ENCODE measurements around the gene HOOK2.
"Not testable (repeated sequence)": the region's sequence is repeated elsewhere in the genome, so short reads cannot be mapped to it uniquely, and the experiment has no call there.

HOOK2 gene

DNA sequence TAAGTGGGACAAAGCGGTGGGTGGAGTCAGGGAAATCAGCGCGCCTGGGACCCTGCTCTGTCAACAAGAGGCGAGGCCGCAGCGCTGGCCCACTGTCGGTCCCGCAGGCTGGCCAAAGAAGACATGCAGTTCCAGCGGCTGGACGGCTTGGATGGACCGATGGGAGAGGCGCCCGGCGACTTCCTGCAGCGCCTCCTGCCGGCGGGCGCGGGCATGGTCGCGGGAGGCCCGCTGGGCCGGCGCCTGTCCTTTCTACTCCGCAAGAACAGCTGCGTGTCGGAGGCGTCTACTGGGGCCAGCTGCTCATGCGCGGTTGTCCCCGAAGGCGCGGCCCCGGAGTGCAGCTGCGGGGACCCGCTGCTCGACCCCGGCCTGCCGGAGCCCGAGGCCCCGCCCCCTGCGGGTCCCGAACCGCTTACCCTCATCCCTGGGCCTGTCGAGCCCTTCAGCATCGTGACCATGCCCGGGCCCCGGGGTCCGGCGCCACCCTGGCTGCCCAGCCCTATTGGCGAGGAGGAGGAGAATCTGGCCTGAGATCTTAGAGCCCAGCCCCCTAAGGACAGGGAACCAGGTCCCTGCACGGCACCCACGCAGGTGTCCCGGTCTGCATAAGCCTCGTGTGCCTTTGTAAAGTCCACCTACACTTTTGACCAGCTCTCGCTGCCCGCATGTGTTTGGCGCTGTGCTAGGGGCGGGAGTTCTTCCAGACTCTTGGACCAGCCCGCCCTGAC, 17.6 kb downstream of the HOOK2 start:
- no peak overlapping the region for H3K27ac ChIP-seq
- no peak for DNase-seq (ENCODE audit: low read depth, low spot score)

DNA sequence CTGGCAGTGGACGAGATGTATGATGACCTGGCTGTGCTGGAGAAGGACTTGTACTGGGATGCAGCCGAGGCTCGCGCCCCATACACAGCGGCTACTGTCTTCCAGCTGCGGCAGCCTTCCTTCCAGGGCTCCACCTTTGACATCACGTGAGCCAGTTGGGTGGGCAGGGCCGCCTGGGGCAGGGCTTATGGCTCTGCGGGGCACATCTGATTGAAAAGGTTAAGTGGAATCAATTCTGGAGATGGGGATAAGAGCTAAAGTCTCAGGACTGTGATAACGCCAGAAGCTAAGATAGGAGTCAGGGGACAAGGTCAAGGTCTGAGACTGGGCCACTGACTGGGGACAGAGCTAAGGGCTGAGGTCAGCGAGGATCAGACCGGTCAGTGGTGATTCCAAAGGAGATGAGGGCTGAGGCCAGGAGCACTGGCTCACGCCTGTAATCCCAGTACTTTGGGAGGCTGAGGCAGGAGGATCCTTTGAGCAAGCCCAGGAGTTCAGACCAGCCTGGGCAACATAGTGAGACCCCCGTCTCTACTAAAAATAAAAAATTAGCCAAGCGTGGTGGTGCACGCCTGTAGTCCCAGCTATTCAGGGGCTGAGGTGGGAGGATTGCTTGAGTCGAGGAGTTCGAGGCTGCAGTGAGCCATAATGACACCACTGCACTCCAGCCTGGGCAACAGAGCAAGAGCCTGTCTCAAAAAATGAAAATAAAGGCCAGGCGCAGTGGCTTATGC, 19.0 kb downstream of the HOOK2 start:
- no peak for DNase-seq (ENCODE audit: low read depth, low spot score)
- H3K27ac ChIP-seq: no peak overlapping the region

GRCh38 chr19:12754465-12755196, 20.7 kb downstream of the HOOK2 start:
- no peak for DNase-seq (ENCODE audit: low read depth, low spot score)

DNA sequence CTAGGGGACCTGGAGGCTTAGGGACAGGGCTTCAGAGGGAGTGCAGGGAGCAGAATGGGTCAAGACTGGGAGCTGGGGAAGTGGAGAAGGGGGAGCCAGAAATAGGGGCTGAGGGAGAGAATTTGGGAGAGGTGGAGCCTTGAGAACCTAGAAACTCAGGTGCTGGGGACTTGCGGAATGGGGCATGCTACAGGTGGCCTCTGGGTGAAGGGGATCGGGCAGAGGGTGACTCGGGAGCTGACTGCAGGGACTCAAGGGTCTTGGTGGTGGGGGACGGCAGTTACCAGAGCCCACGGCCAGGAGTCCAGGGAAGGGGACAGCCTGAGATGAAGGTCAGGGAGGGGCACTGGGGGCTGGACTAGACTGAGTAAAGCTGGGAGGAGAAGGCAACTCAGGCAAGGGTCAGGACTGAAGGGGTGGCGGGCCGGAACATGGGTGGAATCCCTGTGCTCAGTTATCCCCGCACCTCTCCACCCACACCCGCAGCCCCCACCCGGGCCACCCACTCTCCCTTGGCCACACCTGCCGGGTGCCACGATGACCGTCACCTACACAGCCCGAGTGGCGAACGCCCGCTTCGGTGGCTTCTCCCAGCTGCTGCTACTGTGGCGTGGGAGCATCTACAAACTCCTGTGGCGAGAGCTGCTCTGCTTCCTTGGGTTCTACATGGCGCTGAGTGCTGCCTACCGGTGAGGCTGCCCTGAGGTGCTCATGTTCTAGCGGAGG, 23.1 kb downstream of the HOOK2 start:
- DNase-seq (ENCODE audit: low read depth, low spot score): no peak
- H3K27ac ChIP-seq: no peak overlapping the region

More at GRCh38 chr19:12754465-12755196, 20.7 kb downstream of the HOOK2 start:
- H3K27ac ChIP-seq: no peak overlapping the region

GRCh38 chr19:12751635-12752034, 23.7 kb downstream of the HOOK2 start, which contains the start of gene BEST2:
Gene BEST2 (plus strand): TSS chr19:12751791. CDS start chr19:12752593, 802 bp downstream.
- no peak within 1 kb of the TSS for H3K27ac ChIP-seq
- DNase-seq (ENCODE audit: low read depth, low spot score): no peak

GRCh38 chr19:12750851-12751250, 24.5 kb downstream of the HOOK2 start:
- H3K27ac ChIP-seq: no peak overlapping the region
- DNase-seq (ENCODE audit: low read depth, low spot score): no peak

DNA sequence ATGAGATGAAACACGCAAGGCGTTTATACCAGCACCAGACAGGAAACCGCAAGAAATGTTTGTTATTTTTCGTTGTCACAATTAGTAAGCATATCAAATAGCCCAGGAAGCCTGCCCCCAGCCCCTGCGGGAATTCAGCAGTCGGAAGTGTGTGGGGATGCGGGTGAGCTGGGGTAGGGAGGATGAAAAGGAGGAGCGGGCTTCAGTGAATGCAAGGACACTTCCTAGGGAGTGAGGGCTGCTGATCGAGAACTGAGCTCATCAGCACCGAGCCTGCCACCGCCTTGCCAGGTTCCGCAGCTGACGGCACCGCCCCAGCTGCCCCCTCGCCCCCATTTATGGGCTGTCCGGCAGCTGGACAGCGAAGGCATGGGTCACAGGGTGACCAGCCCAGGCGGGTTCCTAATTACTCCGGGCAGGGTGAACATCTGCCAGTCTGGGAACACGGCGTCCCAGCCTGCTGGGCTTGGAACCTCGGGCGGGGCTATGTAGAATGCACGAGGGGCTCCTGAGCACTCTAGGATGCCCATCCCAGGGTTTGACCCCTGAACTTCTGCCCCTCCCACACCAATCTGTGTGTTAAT, 25.3 kb downstream of the HOOK2 start:
- H3K27ac ChIP-seq: peak overlapping the region; percentile 20
- no peak for DNase-seq (ENCODE audit: low read depth, low spot score)

- DNase-seq (ENCODE audit: low read depth, low spot score): no peak
- no peak overlapping the region for H3K27ac ChIP-seq
These were observed 26.9 kb downstream of the HOOK2 start for GRCh38 chr19:12748489-12748888.

DNA sequence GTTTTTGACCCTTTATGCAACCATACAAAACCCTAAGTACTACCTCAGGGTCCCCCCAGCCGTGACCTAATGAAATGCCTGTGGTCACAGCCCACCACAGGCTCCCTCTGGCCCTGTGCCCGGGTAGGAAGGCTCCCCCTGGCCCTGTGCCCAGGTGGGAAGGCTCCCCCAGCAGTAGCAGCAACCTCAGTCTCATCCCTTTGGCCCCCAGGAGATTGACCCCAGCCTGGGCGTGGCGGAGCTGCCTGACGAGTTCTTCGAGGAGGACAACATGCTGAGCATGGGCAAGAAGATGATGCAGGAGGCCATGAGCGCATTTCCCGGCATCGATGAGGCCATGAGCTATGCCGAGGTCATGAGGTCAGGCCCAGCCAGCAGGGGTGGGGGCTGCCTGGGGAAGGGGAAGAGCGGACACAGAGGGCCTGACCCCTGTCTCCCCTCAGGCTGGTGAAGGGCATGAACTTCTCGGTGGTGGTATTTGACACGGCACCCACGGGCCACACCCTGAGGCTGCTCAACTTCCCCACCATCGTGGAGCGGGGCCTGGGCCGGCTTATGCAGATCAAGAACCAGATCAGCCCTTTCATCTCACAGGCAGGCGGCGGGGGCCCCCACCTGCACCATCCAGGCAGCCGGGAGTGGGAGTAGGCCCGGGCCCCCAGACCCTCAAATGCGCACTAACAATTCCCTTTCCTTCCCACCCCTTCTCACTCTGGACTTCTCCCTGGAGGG, 30.0 kb downstream of the HOOK2 start:
- H3K27ac ChIP-seq: no peak overlapping the region
- DNase-seq (ENCODE audit: low read depth, low spot score): no peak

DNA sequence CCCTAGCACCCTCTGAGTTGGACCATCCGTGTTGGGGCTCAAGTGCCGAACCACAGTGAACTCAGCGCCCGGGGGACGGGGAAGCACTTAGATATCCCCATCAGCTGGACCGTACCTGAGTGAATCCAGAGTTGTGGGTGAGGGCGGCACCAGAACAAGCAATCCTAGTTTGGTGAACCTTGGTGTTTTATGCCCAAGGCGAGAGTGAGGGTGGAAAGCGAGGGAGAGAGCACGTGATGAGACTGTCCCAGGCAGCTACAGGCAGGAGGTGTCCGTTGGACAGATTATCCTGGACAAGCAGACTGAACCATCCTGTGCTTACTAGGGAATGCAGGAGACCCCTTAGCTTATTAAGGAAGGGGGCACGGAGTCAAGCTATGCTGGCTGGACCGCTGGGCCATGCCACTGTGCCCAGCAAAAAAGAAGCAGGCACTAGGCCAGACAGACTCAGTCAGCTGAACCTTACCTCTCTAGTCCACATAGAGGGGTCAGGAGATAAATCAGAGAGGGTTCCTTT, 37.5 kb downstream of the HOOK2 start:
- DNase-seq (ENCODE audit: low read depth, low spot score): no peak
- H3K27ac ChIP-seq: peak overlapping the region; percentile 68

DNA sequence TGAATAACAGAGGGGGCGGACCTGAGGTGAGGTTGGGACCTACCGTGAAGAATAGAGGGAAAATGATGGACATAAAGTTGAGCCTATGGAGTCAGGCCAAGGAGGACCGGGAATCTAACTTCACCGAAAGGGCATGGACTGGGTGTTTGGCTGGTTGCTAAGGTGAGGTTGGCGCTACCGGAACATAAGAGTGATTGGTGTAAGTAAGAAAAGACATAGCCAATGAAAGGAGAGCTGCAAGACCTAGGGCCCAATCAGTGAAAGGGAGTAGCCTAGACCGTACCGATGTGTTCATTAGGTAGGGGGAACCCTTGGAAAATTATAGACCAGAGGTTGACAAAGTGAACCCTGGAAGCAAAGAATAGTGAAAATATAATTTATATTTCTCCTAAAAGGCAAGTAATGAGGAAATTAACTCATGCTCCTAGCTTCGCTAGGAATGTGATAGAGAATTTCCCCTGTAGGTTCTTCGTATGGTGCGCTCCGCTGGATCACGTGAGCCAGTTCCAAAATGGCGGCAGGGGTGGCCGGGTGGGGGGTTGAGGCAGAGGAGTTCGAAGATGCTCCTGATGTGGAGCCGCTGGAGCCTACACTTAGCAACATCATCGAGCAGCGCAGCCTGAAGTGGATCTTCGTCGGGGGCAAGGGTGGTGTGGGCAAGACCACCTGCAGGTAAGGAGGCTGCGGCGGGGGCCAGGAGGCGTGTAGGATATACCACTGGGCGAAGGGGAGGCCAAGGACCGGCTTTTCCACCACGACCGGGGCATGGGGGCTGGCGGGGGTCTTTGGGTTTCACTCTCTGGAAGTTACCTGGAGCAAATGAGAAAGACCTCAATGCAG, 38.1 kb downstream of the HOOK2 start, which contains the start of gene GET3:
Gene GET3 (plus strand): TSS at position 503 of the 840 bp plus-strand sequence. CDS start 9 bp downstream, at position 512.
- peak; percentile 100 for DNase-seq (ENCODE audit: low read depth, low spot score)
- peak within 1 kb of the TSS; percentile 68 for H3K27ac ChIP-seq

GRCh38 chr19:12733369-12734214, 41.8 kb downstream of the HOOK2 start:
- H3K27ac ChIP-seq: peak overlapping the region; percentile 73
- DNase-seq (ENCODE audit: low read depth, low spot score): no peak

DNA sequence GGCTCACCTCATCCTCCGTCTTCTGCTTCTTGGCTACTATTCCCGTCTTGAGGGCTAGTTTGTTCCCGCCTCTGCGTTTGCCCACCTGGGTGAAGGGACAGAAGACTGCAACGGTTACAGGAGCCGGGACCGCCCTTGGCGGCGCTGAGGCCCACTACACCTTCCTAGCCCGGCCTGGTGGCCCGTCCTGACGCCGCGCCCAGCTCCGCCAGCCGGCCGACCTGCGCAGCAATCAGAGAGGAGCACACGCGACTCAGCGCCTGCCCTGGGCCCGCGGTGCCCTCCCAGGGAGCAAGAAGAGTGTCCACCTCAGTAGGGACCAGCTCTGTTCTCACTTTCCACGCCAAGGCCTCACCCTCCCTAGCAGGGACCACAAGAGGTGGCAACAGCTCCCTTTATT, 44.0 kb downstream of the HOOK2 start:
- no peak for DNase-seq (ENCODE audit: low read depth, low spot score)
- H3K27ac ChIP-seq: no peak overlapping the region

DNA sequence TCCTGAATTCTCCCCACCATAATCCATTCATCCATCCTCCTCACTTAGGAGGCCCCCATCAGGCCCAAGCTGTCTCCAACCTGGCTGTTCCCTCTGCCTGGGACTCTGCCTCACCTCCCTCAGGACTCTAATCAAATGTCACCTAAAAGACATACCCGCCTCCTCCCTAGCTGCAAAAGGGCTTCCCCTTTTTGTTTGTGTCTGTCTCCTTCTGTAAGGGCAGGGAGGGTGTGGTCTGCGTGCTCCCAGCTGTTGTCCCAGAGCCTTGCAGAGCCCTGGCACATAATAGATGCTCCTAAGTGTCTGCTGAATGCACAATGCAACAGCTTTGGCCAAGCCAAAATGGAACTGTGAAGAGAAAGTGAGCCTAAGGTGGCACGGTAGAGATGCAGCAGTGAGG, 45.3 kb downstream of the HOOK2 start:
- H3K27ac ChIP-seq: no peak overlapping the region
- DNase-seq (ENCODE audit: low read depth, low spot score): no peak

DNA sequence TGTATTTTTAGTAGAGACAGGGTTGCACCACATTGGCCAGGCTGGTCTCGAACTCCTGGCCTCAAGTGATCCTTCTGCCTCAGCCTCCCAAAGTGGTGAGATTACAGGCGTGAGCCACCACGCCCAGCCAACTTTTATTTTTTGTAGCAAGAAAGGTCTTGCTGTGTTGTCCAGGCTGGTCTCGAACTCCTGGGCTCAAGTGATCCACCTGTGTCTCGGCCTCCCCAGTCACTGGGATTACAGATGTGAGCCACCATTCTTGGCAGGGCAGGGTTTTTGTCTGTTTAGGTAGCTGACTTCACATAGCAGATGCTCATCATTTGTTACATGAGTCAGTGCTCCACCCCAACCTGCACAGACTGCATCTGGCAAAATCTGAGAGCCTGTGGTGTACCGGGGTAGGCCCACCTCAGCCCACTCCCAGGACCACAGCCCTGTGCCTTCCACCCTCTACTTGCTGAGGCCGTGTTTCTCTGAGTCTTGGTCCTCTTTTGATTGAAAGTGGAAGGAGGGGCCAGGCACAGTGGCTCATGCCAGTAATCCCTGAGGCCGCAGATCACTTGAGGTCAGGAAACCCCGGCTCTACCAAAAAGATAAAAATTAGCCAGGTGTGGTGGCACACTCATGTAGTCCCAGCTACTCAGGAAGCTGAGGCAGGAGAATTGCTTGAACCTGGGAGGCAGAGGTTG, 47.5 kb downstream of the HOOK2 start:
- DNase-seq (ENCODE audit: low read depth, low spot score): no peak
- peak overlapping the region; percentile 2 for H3K27ac ChIP-seq

- peak overlapping the region; percentile 7 for H3K27ac ChIP-seq
- no peak for DNase-seq (ENCODE audit: low read depth, low spot score)
These were observed 48.4 kb downstream of the HOOK2 start for GRCh38 chr19:12726988-12727316.

- H3K27ac ChIP-seq; DNase-seq (ENCODE audit: low read depth, low spot score): not testable (repeated sequence)
These were observed 49.7 kb downstream of the HOOK2 start for GRCh38 chr19:12725612-12726011.
